Activated T-helper 2 cell treated with anti-CD3 and anti-CD28 coated beads, Interferon-gamma antibody, Interleukin-2, Interleukin-4, amounts not matched to agents 10 μg/mL and 5 μg/mL and 100 μg/mL, durations not matched to agents 14 hours and 24 hours and 36 hours (primary cell): ENCODE data around the gene TUBB1. TPM values are rescaled to one million over a fixed set of nuclear protein-coding genes. Genes with fewer than 3 reads are reported as not detected.
A peak's percentile ranks its signal among the peaks of the same experiment; 100 is the strongest.

ENCODE experiments used
- DNase-seq: peaks from one replicate; pipeline ENCODE4 v3.0.0; 2021; ENCODE audit warnings: low spot score
- H3K27ac Mint-ChIP-seq: one replicate; pipeline ENCODE4 v1.8.0; 2021; ENCODE audit warnings: mixed read lengths
- H3K27me3 Mint-ChIP-seq: one replicate; pipeline ENCODE4 v1.8.0; 2021; ENCODE audit warnings: low read depth, mixed read lengths
- H3K36me3 Mint-ChIP-seq: one replicate; pipeline ENCODE4 v1.8.0; 2021; ENCODE audit warnings: low read depth, mixed read lengths
- H3K4me1 Mint-ChIP-seq: one replicate; pipeline ENCODE4 v1.8.0; 2021; ENCODE audit warnings: low read depth, mixed read lengths
- H3K4me3 Mint-ChIP-seq: one replicate; pipeline ENCODE4 v1.8.0; 2021; ENCODE audit warnings: low read depth, mild to moderate bottlenecking, moderate library complexity, mixed read lengths
- H3K9me3 Mint-ChIP-seq: one replicate; pipeline ENCODE4 v1.8.0; 2021; ENCODE audit warnings: mixed read lengths
- intact Hi-C: fragments of 100-400 bp; cut with micrococcal nuclease; formaldehyde crosslinking; loops from one replicate; pipeline ENCODE4 v1.15.1; 2023
- total RNA-seq: library from RNA; stranded (reverse); gene quantifications from 2 replicates; pipeline ENCODE4 v1.2.3, GENCODE V29; 2022

The TUBB1 gene
- total RNA-seq, 1 donor from 2014 or later: not detected

- peaks cover 35% of the 10 kb centered on the region for H3K36me3 Mint-ChIP-seq
- H3K27ac Mint-ChIP-seq: peak overlapping the region; percentile 93
- no peak for DNase-seq
- H3K9me3 Mint-ChIP-seq: no peaks in the 10 kb centered on the region
- no peaks in the 10 kb centered on the region for H3K27me3 Mint-ChIP-seq
- H3K4me3 Mint-ChIP-seq: peak overlapping the region; percentile 80
- peaks cover 30% of the 10 kb centered on the region for H3K4me1 Mint-ChIP-seq
- intact Hi-C loops: loop anchor here (2.0 kb wide), 1 partner anchor 17 kb away; no protein-coding TSS in a partner anchor
Measured at GRCh38 chr20:59003836-59004492, 15.3 kb upstream of the TUBB1 start.

GRCh38 chr20:59004493-59004762 lies 14.8 kb upstream of the TUBB1 start:
- Mint-ChIP-seq H3K4me1 (peaks cover 30% of the 10 kb centered on the region), H3K27ac (peak overlapping the region; percentile 93), H3K4me3 (peak overlapping the region; percentile 80), H3K36me3 (peaks cover 35% of the 10 kb centered on the region), H3K9me3 (no peaks in the 10 kb centered on the region), H3K27me3 (no peaks in the 10 kb centered on the region)
- intact Hi-C loops: loop anchor here (2.0 kb wide), 1 partner anchor 18 kb away; no protein-coding TSS in a partner anchor
- no peak for DNase-seq

GRCh38 chr20:59004763-59005522 lies 14.3 kb upstream of the TUBB1 start:
- peaks cover 32% of the 10 kb centered on the region for H3K4me1 Mint-ChIP-seq
- intact Hi-C loops: loop anchor here (2.0 to 5.0 kb wide), 2 partner anchors 18 to 37 kb away; partner anchors contain the start of gene PRELID3B
- no peak for DNase-seq
- H3K27me3 Mint-ChIP-seq: no peaks in the 10 kb centered on the region
- H3K4me3 Mint-ChIP-seq: peak overlapping the region; percentile 80
- H3K9me3 Mint-ChIP-seq: no peaks in the 10 kb centered on the region
- H3K27ac Mint-ChIP-seq: peak overlapping the region; percentile 93
- peaks cover 35% of the 10 kb centered on the region for H3K36me3 Mint-ChIP-seq

GRCh38 chr20:59005523-59006166 lies 13.6 kb upstream of the TUBB1 start:
- no peaks in the 10 kb centered on the region for H3K9me3 Mint-ChIP-seq
- H3K27ac Mint-ChIP-seq: peak overlapping the region; percentile 93
- no peaks in the 10 kb centered on the region for H3K27me3 Mint-ChIP-seq
- peaks cover 32% of the 10 kb centered on the region for H3K36me3 Mint-ChIP-seq
- DNase-seq: no peak
- peak overlapping the region; percentile 80 for H3K4me3 Mint-ChIP-seq
- intact Hi-C loops: loop anchor here (2.0 to 5.0 kb wide), 2 partner anchors 19 to 37 kb away; partner anchors contain the start of gene PRELID3B
- H3K4me1 Mint-ChIP-seq: peaks cover 35% of the 10 kb centered on the region

GRCh38 chr20:59006167-59006863 lies 12.9 kb upstream of the TUBB1 start:
- no peak for DNase-seq
- Mint-ChIP-seq H3K9me3 (no peaks in the 10 kb centered on the region), H3K4me3 (peak overlapping the region; percentile 80), H3K27ac (peak overlapping the region; percentile 93), H3K36me3 (peaks cover 32% of the 10 kb centered on the region), H3K27me3 (no peaks in the 10 kb centered on the region), H3K4me1 (peaks cover 35% of the 10 kb centered on the region)
- intact Hi-C loops: loop anchor here (5.0 kb wide), 1 partner anchor 36 kb away; the partner anchor contains the start of gene PRELID3B

- DNase-seq: peak; percentile 39
- peaks cover 43% of the 10 kb centered on the region for H3K4me1 Mint-ChIP-seq
- peaks cover 27% of the 10 kb centered on the region for H3K36me3 Mint-ChIP-seq
- H3K27me3 Mint-ChIP-seq: no peaks in the 10 kb centered on the region
- peak within 1 kb of the TSS; percentile 81 for H3K4me3 Mint-ChIP-seq
- intact Hi-C loops: loop anchor here (5.0 kb wide), 1 partner anchor 35 kb away; the partner anchor contains the start of gene PRELID3B
- H3K9me3 Mint-ChIP-seq: no peaks in the 10 kb centered on the region
- H3K27ac Mint-ChIP-seq: peak within 1 kb of the TSS; percentile 93
Measured at GRCh38 chr20:59006864-59007664, 12.2 kb upstream of the TUBB1 start, which contains the start of gene CTSZ. Gene CTSZ, minus strand, starts transcription at chr20:59007254. Its CDS starts 126 bp downstream, at chr20:59007128.

- Mint-ChIP-seq H3K27ac (peak overlapping the region; percentile 79), H3K4me3 (peak overlapping the region; percentile 81), H3K36me3 (peaks cover 20% of the 10 kb centered on the region), H3K4me1 (peaks cover 49% of the 10 kb centered on the region), H3K27me3 (no peaks in the 10 kb centered on the region), H3K9me3 (no peaks in the 10 kb centered on the region)
- DNase-seq: no peak
- intact Hi-C loops: loop anchor here (5.0 kb wide), 1 partner anchor 34 kb away; the partner anchor contains the start of gene PRELID3B
Measured at GRCh38 chr20:59007665-59008511, 11.3 kb upstream of the TUBB1 start.

GRCh38 chr20:59008715-59009336 lies 10.4 kb upstream of the TUBB1 start:
- Mint-ChIP-seq H3K27me3 (no peaks in the 10 kb centered on the region), H3K36me3 (peaks cover 12% of the 10 kb centered on the region), H3K4me3 (no peak overlapping the region), H3K4me1 (peaks cover 52% of the 10 kb centered on the region), H3K27ac (no peak overlapping the region), H3K9me3 (no peaks in the 10 kb centered on the region)
- intact Hi-C loops: loop anchor here (5.0 kb wide), 1 partner anchor 33 kb away; the partner anchor contains the start of gene PRELID3B
- DNase-seq: no peak

GRCh38 chr20:59010321-59010994 lies 8.8 kb upstream of the TUBB1 start:
- Mint-ChIP-seq H3K4me1 (peaks cover 47% of the 10 kb centered on the region), H3K4me3 (no peak overlapping the region), H3K9me3 (no peaks in the 10 kb centered on the region), H3K27ac (no peak overlapping the region), H3K36me3 (no peaks in the 10 kb centered on the region), H3K27me3 (no peaks in the 10 kb centered on the region)
- intact Hi-C loops: no loop called here
- DNase-seq: no peak

GRCh38 chr20:59010995-59011873 lies 8.0 kb upstream of the TUBB1 start:
- Mint-ChIP-seq H3K27ac (no peak overlapping the region), H3K36me3 (no peaks in the 10 kb centered on the region), H3K4me1 (peaks cover 44% of the 10 kb centered on the region), H3K9me3 (no peaks in the 10 kb centered on the region), H3K4me3 (no peak overlapping the region), H3K27me3 (no peaks in the 10 kb centered on the region)
- intact Hi-C loops: no loop called here
- DNase-seq: no peak
